ENCODE measurements around the gene CD53. TPM values are rescaled to one million over a fixed set of nuclear protein-coding genes. Genes with fewer than 3 reads are reported as not detected.

Gene CD53
- total and polyA plus RNA-seq, 9 of the 15 experiments (the other 6 are each of a cell fraction or from before 2014, with no cell fraction given) = 63.5 to 220 (median 131) TPM

- TF ChIP-seq HMG20B (CRISPR knock-in tag; IDR thresholded peaks at IDR 0.05) = no peak
- 0 out of 2 replicates have a peak, but pooled peaks have one; percentile 28 for TF ChIP-seq GABPB1 (CRISPR knock-in tag; IDR thresholded peaks at IDR 0.05)
- peak; percentile 31; the same call in 1 of the 2 replicates for TF ChIP-seq GABPA (tag; conservative IDR thresholded peaks at IDR 0.05; ENCODE audit: low read depth)
- TF ChIP-seq BDP1 (IDR thresholded peaks at IDR 0.05; ENCODE audit: insufficient read depth, insufficient read length) = no peak
- no peak for TF ChIP-seq FOXJ3 (CRISPR knock-in tag; IDR thresholded peaks at IDR 0.05)
- no peak for TF ChIP-seq ZC3H11A (IDR thresholded peaks at IDR 0.05; ENCODE audit: low read depth, low read length)
- peak; percentile 93 for TF ChIP-seq SMARCA4 (IDR thresholded peaks at IDR 0.05)
- no peak; the same call in 1 of the 2 replicates for TF ChIP-seq SP1 (CRISPR knock-in tag; IDR thresholded peaks at IDR 0.05)
- no peak for TF ChIP-seq ATF1 (CRISPR knock-in tag; IDR thresholded peaks at IDR 0.05)
- peak; percentile 20; the same call in 1 of the 2 replicates for TF ChIP-seq ATF1 (tag; IDR thresholded peaks at IDR 0.05)
- no peak for TF ChIP-seq ZNF830 (CRISPR knock-in tag; IDR thresholded peaks at IDR 0.05)
- TF ChIP-seq ZNF224 (CRISPR knock-in tag; IDR thresholded peaks at IDR 0.05) = no peak
- peak in 1 of 2 experiments; percentile 74; a peak in 2 of 4 replicates for TF ChIP-seq TBL1XR1 (IDR thresholded peaks at IDR 0.05; ENCODE audit: low read length in 2 of 2)
- TF ChIP-seq, protein P1, sequence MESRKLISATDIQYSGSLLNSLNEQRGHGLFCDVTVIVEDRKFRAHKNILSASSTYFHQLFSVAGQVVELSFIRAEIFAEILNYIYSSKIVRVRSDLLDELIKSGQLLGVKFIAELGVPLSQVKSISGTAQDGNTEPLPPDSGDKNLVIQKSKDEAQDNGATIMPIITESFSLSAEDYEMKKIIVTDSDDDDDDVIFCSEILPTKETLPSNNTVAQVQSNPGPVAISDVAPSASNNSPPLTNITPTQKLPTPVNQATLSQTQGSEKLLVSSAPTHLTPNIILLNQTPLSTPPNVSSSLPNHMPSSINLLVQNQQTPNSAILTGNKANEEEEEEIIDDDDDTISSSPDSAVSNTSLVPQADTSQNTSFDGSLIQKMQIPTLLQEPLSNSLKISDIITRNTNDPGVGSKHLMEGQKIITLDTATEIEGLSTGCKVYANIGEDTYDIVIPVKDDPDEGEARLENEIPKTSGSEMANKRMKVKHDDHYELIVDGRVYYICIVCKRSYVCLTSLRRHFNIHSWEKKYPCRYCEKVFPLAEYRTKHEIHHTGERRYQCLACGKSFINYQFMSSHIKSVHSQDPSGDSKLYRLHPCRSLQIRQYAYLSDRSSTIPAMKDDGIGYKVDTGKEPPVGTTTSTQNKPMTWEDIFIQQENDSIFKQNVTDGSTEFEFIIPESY (CRISPR knock-in tag; IDR thresholded peaks at IDR 0.05) = no peak
- TF ChIP-seq XRCC4 (IDR thresholded peaks at IDR 0.05; ENCODE audit: extremely low read depth, insufficient read depth, insufficient read length) = no peak
- TF ChIP-seq RNF2 (IDR thresholded peaks at IDR 0.05) = no peak
- TF ChIP-seq, protein P2, sequence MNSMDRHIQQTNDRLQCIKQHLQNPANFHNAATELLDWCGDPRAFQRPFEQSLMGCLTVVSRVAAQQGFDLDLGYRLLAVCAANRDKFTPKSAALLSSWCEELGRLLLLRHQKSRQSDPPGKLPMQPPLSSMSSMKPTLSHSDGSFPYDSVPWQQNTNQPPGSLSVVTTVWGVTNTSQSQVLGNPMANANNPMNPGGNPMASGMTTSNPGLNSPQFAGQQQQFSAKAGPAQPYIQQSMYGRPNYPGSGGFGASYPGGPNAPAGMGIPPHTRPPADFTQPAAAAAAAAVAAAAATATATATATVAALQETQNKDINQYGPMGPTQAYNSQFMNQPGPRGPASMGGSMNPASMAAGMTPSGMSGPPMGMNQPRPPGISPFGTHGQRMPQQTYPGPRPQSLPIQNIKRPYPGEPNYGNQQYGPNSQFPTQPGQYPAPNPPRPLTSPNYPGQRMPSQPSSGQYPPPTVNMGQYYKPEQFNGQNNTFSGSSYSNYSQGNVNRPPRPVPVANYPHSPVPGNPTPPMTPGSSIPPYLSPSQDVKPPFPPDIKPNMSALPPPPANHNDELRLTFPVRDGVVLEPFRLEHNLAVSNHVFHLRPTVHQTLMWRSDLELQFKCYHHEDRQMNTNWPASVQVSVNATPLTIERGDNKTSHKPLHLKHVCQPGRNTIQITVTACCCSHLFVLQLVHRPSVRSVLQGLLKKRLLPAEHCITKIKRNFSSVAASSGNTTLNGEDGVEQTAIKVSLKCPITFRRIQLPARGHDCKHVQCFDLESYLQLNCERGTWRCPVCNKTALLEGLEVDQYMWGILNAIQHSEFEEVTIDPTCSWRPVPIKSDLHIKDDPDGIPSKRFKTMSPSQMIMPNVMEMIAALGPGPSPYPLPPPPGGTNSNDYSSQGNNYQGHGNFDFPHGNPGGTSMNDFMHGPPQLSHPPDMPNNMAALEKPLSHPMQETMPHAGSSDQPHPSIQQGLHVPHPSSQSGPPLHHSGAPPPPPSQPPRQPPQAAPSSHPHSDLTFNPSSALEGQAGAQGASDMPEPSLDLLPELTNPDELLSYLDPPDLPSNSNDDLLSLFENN (IDR thresholded peaks at IDR 0.05; ENCODE audit: low read depth in 2 of 2, low read length in 2 of 2) = peak in 1 of 2 experiments; percentile 49; a peak in 1 of 4 replicates
- TF ChIP-seq ZNF347 (CRISPR knock-in tag; IDR thresholded peaks at IDR 0.05; ENCODE audit: low read depth) = no peak
- TF ChIP-seq, protein P3, sequence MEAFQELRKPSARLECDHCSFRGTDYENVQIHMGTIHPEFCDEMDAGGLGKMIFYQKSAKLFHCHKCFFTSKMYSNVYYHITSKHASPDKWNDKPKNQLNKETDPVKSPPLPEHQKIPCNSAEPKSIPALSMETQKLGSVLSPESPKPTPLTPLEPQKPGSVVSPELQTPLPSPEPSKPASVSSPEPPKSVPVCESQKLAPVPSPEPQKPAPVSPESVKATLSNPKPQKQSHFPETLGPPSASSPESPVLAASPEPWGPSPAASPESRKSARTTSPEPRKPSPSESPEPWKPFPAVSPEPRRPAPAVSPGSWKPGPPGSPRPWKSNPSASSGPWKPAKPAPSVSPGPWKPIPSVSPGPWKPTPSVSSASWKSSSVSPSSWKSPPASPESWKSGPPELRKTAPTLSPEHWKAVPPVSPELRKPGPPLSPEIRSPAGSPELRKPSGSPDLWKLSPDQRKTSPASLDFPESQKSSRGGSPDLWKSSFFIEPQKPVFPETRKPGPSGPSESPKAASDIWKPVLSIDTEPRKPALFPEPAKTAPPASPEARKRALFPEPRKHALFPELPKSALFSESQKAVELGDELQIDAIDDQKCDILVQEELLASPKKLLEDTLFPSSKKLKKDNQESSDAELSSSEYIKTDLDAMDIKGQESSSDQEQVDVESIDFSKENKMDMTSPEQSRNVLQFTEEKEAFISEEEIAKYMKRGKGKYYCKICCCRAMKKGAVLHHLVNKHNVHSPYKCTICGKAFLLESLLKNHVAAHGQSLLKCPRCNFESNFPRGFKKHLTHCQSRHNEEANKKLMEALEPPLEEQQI (IDR thresholded peaks at IDR 0.05) = peak; percentile 65
- TF ChIP-seq POLR2AphosphoS2 (IDR thresholded peaks at IDR 0.05; ENCODE audit: low read length) = no peak
- 0 out of 2 replicates have a peak, but pooled peaks have one; percentile 67 for TF ChIP-seq ZBTB26 (CRISPR knock-in tag; IDR thresholded peaks at IDR 0.05)
Measured at GRCh38 chr1:110890474-110891196, 17.7 kb downstream of the CD53 start (continued).

All from K562 (cell line).